Fibroblast of gingiva (primary cell): Measurements from ENCODE around the gene GM2A.

Experiments used
- DNase-seq: peaks from one replicate; pipeline ENCODE4 v3.0.0-alpha.2; 2011; ENCODE audit warnings: low read depth

Gene GM2A

GRCh38 chr5:151252762-151253604, at the start of gene GM2A:
GM2A (plus strand) TSS chr5:151253185; CDS start chr5:151253217, 32 bp downstream.
- DNase-seq: peak; percentile 99

GRCh38 chr5:151204051-151204450, 48.9 kb upstream of the GM2A start:
- no peak for DNase-seq

DNA sequence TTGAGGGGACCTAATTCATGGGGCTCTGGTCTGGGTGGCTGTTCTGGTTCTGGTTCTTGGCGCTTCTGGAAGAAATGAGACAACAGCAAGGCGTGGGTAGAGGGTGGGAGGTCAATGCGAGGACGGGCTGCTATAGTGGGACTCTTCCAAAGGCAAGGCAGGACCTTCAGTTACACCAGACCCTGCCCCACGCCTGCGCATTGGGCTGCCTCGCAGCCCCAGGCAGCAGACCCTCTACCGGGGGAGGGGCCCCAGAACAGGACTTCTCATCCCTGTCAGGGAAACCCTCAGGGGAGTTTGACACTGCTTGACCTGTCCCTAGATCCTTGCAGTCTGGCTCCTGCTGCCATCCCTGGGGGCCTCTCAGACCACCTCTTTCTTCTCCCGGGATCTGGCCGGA, 47.6 kb upstream of the GM2A start:
- DNase-seq: no peak

- DNase-seq: peak; percentile 25
Measured at GRCh38 chr5:151208481-151208914, 44.5 kb upstream of the GM2A start.

DNA sequence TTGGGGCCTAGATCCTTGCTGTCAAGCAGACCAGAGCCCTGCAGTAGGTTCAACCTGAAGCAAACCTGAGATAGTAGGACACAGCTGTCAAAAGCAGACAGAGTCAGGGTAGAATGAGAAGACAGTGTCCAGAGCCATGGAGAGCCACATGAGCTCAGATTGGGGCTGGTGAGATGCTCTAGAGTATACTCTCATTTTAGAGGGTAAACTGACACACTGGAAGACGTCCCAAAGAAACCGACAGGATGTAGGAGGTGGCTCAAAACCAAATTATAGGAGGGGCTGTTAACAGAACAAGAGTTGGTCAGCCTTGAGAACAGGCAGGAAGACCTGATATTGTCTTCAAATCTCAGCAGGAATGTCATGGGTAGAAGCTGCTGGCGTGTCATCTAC, 40.6 kb upstream of the GM2A start:
- DNase-seq: no peak

- DNase-seq: peak; percentile 51
Measured at GRCh38 chr5:151213803-151214613, 39.0 kb upstream of the GM2A start.

DNA sequence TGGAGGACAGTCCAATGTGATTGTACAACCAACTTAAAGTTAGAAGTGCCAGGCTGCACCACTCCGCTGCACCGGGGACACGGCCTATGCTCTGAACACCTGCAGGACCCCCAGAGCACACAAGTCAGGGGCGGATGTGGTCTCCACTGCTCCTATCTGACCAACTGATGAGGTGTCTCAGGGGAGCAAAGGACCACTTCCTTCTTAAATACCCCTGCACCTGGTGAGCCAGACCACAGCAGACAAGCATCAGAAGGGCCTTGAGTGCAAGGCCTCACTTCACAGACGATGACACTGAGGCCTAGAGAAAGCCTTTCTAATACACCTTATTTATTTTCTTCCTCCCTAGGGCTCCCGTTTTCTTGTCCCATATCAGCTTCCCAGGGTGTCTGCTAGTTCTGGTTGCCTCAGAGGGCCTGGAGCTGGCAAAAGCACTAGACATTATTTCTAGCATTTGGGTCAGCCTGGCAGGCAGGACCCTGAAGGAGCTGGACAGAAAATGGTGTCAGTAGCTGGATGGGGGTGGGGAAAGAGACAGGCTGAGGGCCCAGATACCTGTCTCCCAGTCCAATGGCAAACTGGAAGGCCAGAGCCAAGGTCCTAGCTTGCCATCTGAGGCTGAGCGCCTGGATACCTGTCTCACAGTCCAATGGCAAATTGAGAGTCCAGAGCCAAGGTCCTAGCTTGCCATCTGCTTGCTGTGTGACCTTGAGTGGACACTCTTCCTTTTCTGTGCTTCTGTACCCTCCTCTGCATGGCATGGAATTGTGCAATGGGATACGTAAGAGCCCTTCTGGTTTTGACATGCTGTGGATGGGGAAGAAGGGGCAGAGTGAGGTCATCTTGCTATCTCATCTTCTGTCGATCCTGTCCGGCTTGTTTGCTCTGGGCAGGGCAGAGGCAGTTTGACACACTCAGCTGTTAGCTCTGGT, 38.1 kb upstream of the GM2A start:
- no peak for DNase-seq

- DNase-seq: no peak
Measured at GRCh38 chr5:151215546-151215880, 37.5 kb upstream of the GM2A start.

DNA sequence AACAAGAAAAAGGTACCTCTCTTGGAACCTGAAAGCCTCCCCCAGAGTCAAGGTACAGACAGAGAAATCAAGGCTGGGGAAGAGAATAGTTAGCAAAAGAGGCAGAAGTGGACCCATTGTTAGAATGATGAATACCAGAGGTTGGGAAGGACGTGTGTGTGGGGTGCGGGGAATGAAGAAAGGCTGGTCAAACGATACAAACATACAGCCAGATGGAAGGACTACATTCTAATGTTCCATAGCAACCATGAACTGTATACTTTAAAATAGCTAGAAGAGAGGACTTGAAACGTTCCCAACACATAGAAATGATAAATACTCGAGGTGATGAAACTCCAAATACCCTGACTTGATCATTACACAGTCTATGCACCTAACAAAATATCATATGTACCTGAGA, 36.2 kb upstream of the GM2A start:
- DNase-seq: no peak

DNA sequence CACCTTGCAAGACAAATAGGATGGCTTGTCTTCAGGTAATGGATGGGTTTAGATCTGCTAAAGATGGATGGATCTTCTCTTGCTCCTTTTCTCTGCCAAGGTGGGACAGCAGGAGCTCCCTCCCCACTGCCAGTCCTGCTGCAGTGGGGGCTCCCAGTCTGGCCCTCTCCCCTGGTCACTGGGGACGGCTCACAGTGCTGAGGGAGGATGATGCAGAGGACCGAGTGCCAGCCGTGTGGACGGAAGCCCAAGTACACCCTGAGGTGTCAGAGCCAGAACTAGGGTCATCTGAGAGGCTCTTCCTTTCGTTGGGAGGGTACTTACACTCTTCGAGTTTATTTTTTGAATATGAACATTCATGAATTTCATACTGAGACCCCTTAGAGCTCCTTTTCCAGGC, 34.8 kb upstream of the GM2A start:
- no peak for DNase-seq

DNA sequence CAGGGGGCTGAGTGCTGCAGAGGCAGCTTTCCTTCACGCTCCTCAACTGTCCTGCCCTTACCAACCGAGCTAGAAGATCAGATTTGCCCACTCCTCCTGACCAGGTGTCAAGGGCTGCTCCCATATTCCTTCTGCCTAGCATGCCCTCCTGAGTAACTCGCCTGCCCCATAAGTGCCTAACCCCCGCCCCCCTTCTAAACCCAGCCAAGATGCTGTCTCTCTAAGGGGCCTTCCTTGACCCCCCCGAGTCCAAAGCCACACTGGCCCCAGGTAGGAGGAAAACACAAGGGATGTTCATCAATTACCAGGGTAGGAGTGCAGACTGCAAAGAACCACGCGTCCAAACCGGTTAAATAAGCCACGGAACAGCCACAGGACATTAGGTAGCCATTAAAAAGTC, 33.8 kb upstream of the GM2A start:
- no peak for DNase-seq

DNA sequence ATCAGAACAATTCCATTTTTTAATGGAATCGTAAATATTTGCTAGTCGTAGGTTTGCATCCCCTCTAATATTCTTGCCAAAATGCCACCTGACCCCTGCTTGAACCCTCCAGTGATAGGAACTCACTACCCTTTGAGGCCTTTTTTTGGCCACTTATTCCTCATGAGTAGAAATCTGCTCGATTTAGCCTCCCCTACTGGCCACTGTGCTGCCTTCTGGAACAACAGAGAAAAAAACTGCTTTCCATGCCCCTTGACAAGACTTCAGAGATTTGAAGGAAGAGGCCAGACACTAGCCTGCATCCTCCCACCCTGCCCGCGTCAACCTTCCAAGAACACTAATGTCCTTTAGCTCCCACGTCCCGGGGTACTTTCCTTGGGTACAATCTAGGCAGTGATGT, 33.2 kb upstream of the GM2A start:
- no peak for DNase-seq

- no peak for DNase-seq
Measured at GRCh38 chr5:151221574-151221973, 31.4 kb upstream of the GM2A start.

GRCh38 chr5:151222054-151222789, 30.8 kb upstream of the GM2A start:
- DNase-seq: no peak

GRCh38 chr5:151222790-151223446, 30.1 kb upstream of the GM2A start:
- DNase-seq: no peak

DNA sequence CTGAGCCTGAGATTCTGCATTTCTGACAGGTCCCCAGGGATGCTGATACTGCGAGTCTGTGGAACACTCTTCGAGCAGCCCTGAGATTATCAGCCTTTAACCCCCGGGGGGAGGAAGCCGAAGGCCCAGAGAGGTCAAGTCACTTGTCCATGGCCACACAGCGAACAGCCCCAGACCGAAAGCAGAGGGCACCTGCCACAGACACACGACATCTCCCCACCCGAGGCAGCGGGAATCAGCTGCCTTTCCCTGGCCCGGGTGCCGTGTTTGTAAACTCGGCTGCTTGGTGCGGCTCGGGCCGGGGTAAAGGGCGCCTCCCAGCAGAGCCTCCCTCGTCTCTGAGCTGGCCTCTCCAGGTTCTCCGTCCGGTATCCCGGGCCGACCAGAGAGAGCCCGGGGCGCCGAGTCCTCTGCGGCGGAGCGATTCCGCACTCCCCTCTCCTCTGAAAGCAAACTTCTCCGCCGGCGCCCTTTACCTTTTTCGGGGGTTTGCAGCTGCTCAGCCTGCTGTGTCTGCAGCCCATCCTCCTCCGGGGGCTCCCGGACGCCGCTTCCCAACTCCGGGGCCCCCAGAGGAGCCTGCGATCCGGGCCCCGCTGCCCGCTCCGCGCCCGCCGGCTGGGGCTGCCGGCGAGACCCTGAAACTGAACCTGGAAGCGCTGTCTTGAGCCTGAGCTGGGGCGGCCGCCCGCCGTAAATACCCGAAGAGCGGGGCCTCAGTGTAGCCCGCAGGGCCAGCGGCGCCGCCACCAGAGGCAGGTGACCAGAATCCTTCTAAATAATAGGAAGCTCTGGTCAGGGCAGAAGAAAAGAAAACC, 29.3 kb upstream of the GM2A start, which contains the start of gene CCDC69:
Gene CCDC69 (minus strand): TSS at position 646 of the 818 bp plus-strand sequence. CDS start 122 bp downstream, at position 524.
- peak; percentile 72 for DNase-seq

GRCh38 chr5:151224372-151224771, 28.6 kb upstream of the GM2A start:
- no peak for DNase-seq

GRCh38 chr5:151225071-151225470, 27.9 kb upstream of the GM2A start:
- no peak for DNase-seq

- DNase-seq: no peak
Measured at GRCh38 chr5:151225475-151225874, 27.5 kb upstream of the GM2A start.

GRCh38 chr5:151227918-151228447, 25.0 kb upstream of the GM2A start:
- DNase-seq: no peak
